B cell (primary cell): ENCODE measurements around the gene ABCB1. TPM values are rescaled to one million over a fixed set of nuclear protein-coding genes. Genes with fewer than 3 reads are reported as not detected.
A peak's percentile ranks its signal among the peaks of the same experiment; 100 is the strongest.

Source experiments
- ATAC-seq: fragments of 200-7000 bp; cut with Tn5 transposase; one replicate; pipeline ENCODE4 v1.10.0; 2021; ENCODE audit warnings: low read depth, mild to moderate bottlenecking, moderate number of reproducible peaks, moderate library complexity
- CTCF ChIA-PET: fragments of 350-600 bp; sonication (Branson Sonifier 250); formaldehyde crosslinking; loops from one replicate; lab custom pipeline; 2021; ENCODE audit warnings: antibody characterized with exemption, inconsistent platforms; lab: Charles Lee
- POLR2A ChIA-PET: fragments of 350-600 bp; sonication (Branson Sonifier 250); formaldehyde crosslinking; loops from one replicate; lab custom pipeline; 2021; ENCODE audit warnings: antibody characterized with exemption; lab: Charles Lee
- DNase-seq: peaks from one replicate; pipeline ENCODE4 v3.0.0; 2013
- H2AFZ ChIP-seq: 2 replicates; pipeline ENCODE4 v1.6.1; 2012; ENCODE audit warnings: mild to moderate bottlenecking, low read depth, low read length; ENCODE audit not compliant: insufficient read depth, poor library complexity, severe bottlenecking
- H3K27ac ChIP-seq, 2 donors: 1 replicate in 1 of 2; 2 replicates in 1 of 2; pipeline ENCODE4 v1.5.1; 2012 to 2013; ENCODE audit warnings: low read length in 2 of 2, mild to moderate bottlenecking in 2 of 2, moderate library complexity in 1 of 2
- H3K27me3 ChIP-seq, 4 experiments: fragments of 200-600 bp in 1 of 4; sonication (generic) in 1 of 4; replicated peaks in 1 of 4; 1 replicate in 2 of 4; 2 replicates in 2 of 4; pipeline versions ENCODE4 v1.6.1 to v1.7.0; 2013 to 2016; ENCODE audit warnings: low read length in 3 of 4, mild to moderate bottlenecking in 2 of 4, mixed read lengths in 1 of 4, moderate library complexity in 1 of 4; ENCODE audit not compliant: insufficient read depth in 4 of 4, control insufficient read depth in 3 of 4; ENCODE audit errors: control extremely low read depth in 1 of 4
- H3K36me3 ChIP-seq, 2 experiments: replicated peaks in 1 of 2; 1 replicate in 1 of 2; 2 replicates in 1 of 2; pipeline versions ENCODE4 v1.6.1 to v1.7.1; 2013; ENCODE audit warnings: low read length in 1 of 2; ENCODE audit not compliant: insufficient read depth in 2 of 2, control insufficient read depth in 1 of 2; ENCODE audit errors: control extremely low read depth in 1 of 2, extremely low read depth in 1 of 2
- H3K4me1 ChIP-seq, 2 donors: fragments of 200-600 bp in 1 of 2; sonication (generic) in 1 of 2; 1 replicate in 1 of 2; 2 replicates in 1 of 2; pipeline versions ENCODE4 v1.5.1 to v1.6.1; 2013 to 2017; ENCODE audit warnings: low read length in 2 of 2; ENCODE audit not compliant: control insufficient read depth in 2 of 2, insufficient read depth in 2 of 2
- H3K4me2 ChIP-seq: replicated peaks from 2 replicates; pipeline ENCODE3; 2012; ENCODE audit warnings: mild to moderate bottlenecking, low read depth, low read length; ENCODE audit not compliant: poor library complexity, severe bottlenecking
- H3K4me3 ChIP-seq, 5 experiments: fragments of 200-600 bp in 1 of 5; sonication (generic) in 1 of 5; 1 replicate in 3 of 5; 2 replicates in 2 of 5; pipeline versions ENCODE4 v1.5.1 to v1.7.0; 2011 to 2016; ENCODE audit warnings: low read length in 4 of 5, mild to moderate bottlenecking in 4 of 5, low read depth in 2 of 5, control low read depth in 1 of 5, moderate library complexity in 1 of 5; ENCODE audit not compliant: insufficient read depth in 1 of 5; ENCODE audit errors: control extremely low read depth in 1 of 5, extremely low read depth in 1 of 5
- H3K79me2 ChIP-seq: fragments of 200-600 bp; sonication (generic); one replicate; pipeline ENCODE4 v1.6.0; 2016; ENCODE audit warnings: low read length; ENCODE audit not compliant: control insufficient read depth, insufficient read depth
- H3K9ac ChIP-seq: fragments of 200-600 bp; sonication (generic); 2 replicates; pipeline ENCODE4 v1.6.1; 2017; ENCODE audit warnings: mild to moderate bottlenecking, low read length, moderate library complexity
- H3K9me3 ChIP-seq, 3 donors: one replicate each; pipeline versions ENCODE4 v1.6.1 to v1.7.1; 2013; ENCODE audit warnings: low read length in 2 of 3; ENCODE audit not compliant: control insufficient read depth in 2 of 3, insufficient read depth in 1 of 3; ENCODE audit errors: control extremely low read depth in 1 of 3
- H4K20me1 ChIP-seq: 2 replicates; pipeline ENCODE4 v1.6.0; 2012; ENCODE audit warnings: mild to moderate bottlenecking, low read length; ENCODE audit not compliant: insufficient read depth, control insufficient read depth, poor library complexity, severe bottlenecking
- H3K27ac Mint-ChIP-seq: one replicate; pipeline ENCODE4 v1.8.0; 2021; ENCODE audit warnings: mixed read lengths
- H3K27me3 Mint-ChIP-seq: one replicate; pipeline ENCODE4 v1.8.0; 2021; ENCODE audit warnings: mixed read lengths
- H3K4me1 Mint-ChIP-seq: one replicate; pipeline ENCODE4 v1.8.0; 2021; ENCODE audit warnings: mixed read lengths
- H3K4me3 Mint-ChIP-seq: one replicate; pipeline ENCODE4 v1.8.0; 2021; ENCODE audit warnings: mixed read lengths
- H3K9me3 Mint-ChIP-seq: one replicate; pipeline ENCODE4 v1.8.0; 2022; ENCODE audit warnings: mixed read lengths; ENCODE audit not compliant: insufficient read depth
- EZH2 ChIP-seq: IDR thresholded peaks from 2 replicates; pipeline ENCODE4 v1.6.1; 2012; ENCODE audit warnings: borderline replicate concordance, low read depth, mild to moderate bottlenecking, moderate library complexity, low read length; ENCODE audit not compliant: insufficient read depth, poor library complexity, severe bottlenecking
- WGBS: methylation state at CpG from one replicate; pipeline ENCODE4 v1.1.5; 2013; ENCODE audit warnings: missing lambda C conversion rate; ENCODE audit not compliant: insufficient coverage; 5-methylcytosine and 5-hydroxymethylcytosine counted together
- intact Hi-C: fragments of 100-400 bp; cut with micrococcal nuclease; formaldehyde crosslinking; loops from one replicate; pipeline ENCODE4 v1.10.0; 2022
- polyA plus RNA-seq: library from polyadenylated mRNA; depleted of rRNA; stranded (reverse); fragments of >200 nt; gene quantifications from 2 replicates; pipeline ENCODE4 v1.2.3, GENCODE V29; 2012
- total RNA-seq, 2 donors: library from RNA; stranded (reverse); fragments of 120-200 nt in 1 of 2; gene quantifications; 1 replicate in 1 of 2; 2 replicates in 1 of 2; pipeline versions ENCODE4 v1.2.3 to v1.2.4, GENCODE V29; 2013 to 2022
- TF ChIP-seq, protein P1 (sequence below): fragments of 200-600 bp; IDR thresholded peaks from one replicate; pipeline ENCODE4 v1.8.0; 2022; ENCODE audit warnings: antibody characterized with exemption, mild to moderate bottlenecking

The ABCB1 gene
- total and polyA plus RNA-seq, 2 donors (not counting 1 experiment from before 2014, with no cell fraction given) = 8.5 to 21.7 TPM

DNA sequence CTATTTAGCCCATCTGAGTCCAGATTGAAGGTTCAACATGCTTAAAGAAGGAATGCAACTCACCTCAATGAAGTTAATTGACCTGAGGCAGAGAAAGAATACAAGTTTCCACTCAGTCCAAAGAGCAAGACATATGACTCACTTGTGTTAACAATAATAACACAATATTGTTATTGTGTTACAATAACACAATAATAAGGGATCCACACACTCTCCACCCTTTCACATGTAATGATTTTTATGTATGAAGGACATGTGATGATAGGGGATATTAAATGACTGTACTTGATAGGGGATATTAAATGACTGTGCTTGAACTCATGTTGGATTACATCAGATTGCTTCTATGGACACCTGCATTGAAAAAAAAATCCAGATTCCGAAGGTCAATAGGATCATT lies 3.6 kb upstream of the ABCB1 start:
- ATAC-seq = no peak
- Mint-ChIP-seq H3K27me3 (peaks cover 39% of the 10 kb centered on the region), H3K27ac (no peak overlapping the region), H3K4me3 (no peak overlapping the region), H3K9me3 (no peaks in the 10 kb centered on the region), H3K4me1 (peaks cover 14% of the 10 kb centered on the region)
- Histone ChIP-seq H3K4me1 (peaks cover 9 to 18% of the 10 kb centered on the region in 2 donors), H3K9me3 (no peaks in the 10 kb centered on the region), H4K20me1 (no peaks in the 10 kb centered on the region), H3K4me3 (no peak overlapping the region), H3K4me2 (no peak overlapping the region), H3K27me3 (peaks cover 0 to 11% (median 3%) of the 10 kb centered on the region in 4 experiments), H3K36me3 (no peaks in the 10 kb centered on the region), H3K79me2 (peaks cover 11% of the 10 kb centered on the region), H2AFZ (no peak overlapping the region), H3K9ac (no peak overlapping the region), H3K27ac (no peak overlapping the region)
- intact Hi-C loops = no loop called here
- 100% methylated on average over 1 of the region's 1 CpG for WGBS
- CTCF ChIA-PET = interaction anchor here (1.1 kb wide), 1 partner anchor 42 kb away, joined by 3 read pairs; no protein-coding TSS in a partner anchor
- no peak for DNase-seq
- POLR2A ChIA-PET = no interaction called here
- TF ChIP-seq, protein P1, sequence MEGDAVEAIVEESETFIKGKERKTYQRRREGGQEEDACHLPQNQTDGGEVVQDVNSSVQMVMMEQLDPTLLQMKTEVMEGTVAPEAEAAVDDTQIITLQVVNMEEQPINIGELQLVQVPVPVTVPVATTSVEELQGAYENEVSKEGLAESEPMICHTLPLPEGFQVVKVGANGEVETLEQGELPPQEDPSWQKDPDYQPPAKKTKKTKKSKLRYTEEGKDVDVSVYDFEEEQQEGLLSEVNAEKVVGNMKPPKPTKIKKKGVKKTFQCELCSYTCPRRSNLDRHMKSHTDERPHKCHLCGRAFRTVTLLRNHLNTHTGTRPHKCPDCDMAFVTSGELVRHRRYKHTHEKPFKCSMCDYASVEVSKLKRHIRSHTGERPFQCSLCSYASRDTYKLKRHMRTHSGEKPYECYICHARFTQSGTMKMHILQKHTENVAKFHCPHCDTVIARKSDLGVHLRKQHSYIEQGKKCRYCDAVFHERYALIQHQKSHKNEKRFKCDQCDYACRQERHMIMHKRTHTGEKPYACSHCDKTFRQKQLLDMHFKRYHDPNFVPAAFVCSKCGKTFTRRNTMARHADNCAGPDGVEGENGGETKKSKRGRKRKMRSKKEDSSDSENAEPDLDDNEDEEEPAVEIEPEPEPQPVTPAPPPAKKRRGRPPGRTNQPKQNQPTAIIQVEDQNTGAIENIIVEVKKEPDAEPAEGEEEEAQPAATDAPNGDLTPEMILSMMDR = no peak
- no peak for TF ChIP-seq EZH2

DNA sequence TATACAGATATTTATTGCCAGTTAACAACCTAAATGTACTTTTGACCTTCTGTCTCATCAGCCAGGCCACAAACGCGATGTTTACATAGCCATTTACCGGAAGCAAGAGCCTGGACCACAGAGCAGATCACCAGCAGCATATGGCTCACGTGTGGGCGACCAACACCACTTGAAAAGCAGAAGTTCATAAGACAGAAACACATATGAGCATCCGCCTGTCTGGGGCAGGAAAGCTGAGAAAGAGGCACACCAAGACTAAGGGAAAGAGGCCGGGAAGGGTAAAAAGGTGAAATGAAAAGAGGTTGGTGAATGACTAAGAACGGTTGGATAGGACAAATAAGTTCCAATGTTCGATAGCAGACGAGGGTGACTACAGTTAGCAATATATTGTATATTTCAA lies 1.3 kb downstream of the ABCB1 start:
- peak overlapping the region; percentile 82 for H3K4me2 ChIP-seq

More for the DNA sequence above, 1.3 kb downstream of the ABCB1 start:
- H3K27ac ChIP-seq = peak overlapping the region in 1 of 2 donors; percentile 67
- peaks cover 11% of the 10 kb centered on the region for H3K79me2 ChIP-seq
- H3K36me3 ChIP-seq = no peaks in the 10 kb centered on the region
- H3K4me3 Mint-ChIP-seq = peak overlapping the region; percentile 78
- ATAC-seq (peak; percentile 78), DNase-seq (peak; percentile 80)
- H3K27me3 ChIP-seq = peaks cover 0 to 11% (median 0%) of the 10 kb centered on the region in 4 experiments
- peak overlapping the region; percentile 71 for H3K9ac ChIP-seq
- H3K4me3 ChIP-seq = peak overlapping the region in 4 of 5 experiments; percentile 53 to 83 (median 74)
- TF ChIP-seq, protein P1 = no peak
- TF ChIP-seq EZH2 = no peak
- peak overlapping the region; percentile 28 for H3K27ac Mint-ChIP-seq
- no peaks in the 10 kb centered on the region for H4K20me1 ChIP-seq
- H2AFZ ChIP-seq = peak overlapping the region; percentile 75
- intact Hi-C loops = loop anchor here (2.0 kb wide), 1 partner anchor 125 kb away; the partner anchor contains the start of gene ABCB4
- H3K4me1 Mint-ChIP-seq = peaks cover 22% of the 10 kb centered on the region
- H3K9me3 ChIP-seq = no peaks in the 10 kb centered on the region
- ChIA-PET CTCF (interaction anchor here (0.9 to 2.1 kb wide), 7 partner anchors 13 to 183 kb away, joined by 3 to 7 read pairs (median 3); partner anchors contain the start of gene RUNDC3B), POLR2A (interaction anchor here (0.9 kb wide), 1 partner anchor 380 kb away, joined by 3 read pairs; the partner anchor contains the start of gene TMEM243)
- WGBS = 0% methylated on average over 6 of the region's 10 CpGs
- H3K9me3 Mint-ChIP-seq = no peaks in the 10 kb centered on the region
- peaks cover 21% of the 10 kb centered on the region for H3K27me3 Mint-ChIP-seq
- peaks cover 17 to 23% of the 10 kb centered on the region in 2 donors for H3K4me1 ChIP-seq
